GM20000 (cell line): ENCODE measurements around the gene RNU1-4.
"Not testable (repeated sequence)": the region's sequence is repeated elsewhere in the genome, so short reads cannot be mapped to it uniquely, and the experiment has no call there.

Source experiments
- DNase-seq: peaks from one replicate; pipeline ENCODE4 v3.0.0; 2012; ENCODE audit warnings: low spot score

Gene RNU1-4

GRCh38 chr1:16773205-16773596 lies 32.9 kb downstream of the RNU1-4 start:
- not testable (repeated sequence) for DNase-seq

- not testable (repeated sequence) for DNase-seq
These were observed 33.4 kb downstream of the RNU1-4 start for GRCh38 chr1:16773723-16774122.

GRCh38 chr1:16774773-16775172 lies 34.5 kb downstream of the RNU1-4 start:
- DNase-seq: not testable (repeated sequence)

GRCh38 chr1:16775290-16775689 lies 35.0 kb downstream of the RNU1-4 start:
- not testable (repeated sequence) for DNase-seq

- DNase-seq: not testable (repeated sequence)
These were observed 35.9 kb downstream of the RNU1-4 start for GRCh38 chr1:16776248-16776647.

- DNase-seq: not testable (repeated sequence)
These were observed 36.5 kb downstream of the RNU1-4 start for GRCh38 chr1:16776835-16777234.

- DNase-seq: not testable (repeated sequence)
These were observed 37.5 kb downstream of the RNU1-4 start for GRCh38 chr1:16777821-16778220.

- DNase-seq: not testable (repeated sequence)
These were observed 39.2 kb downstream of the RNU1-4 start for GRCh38 chr1:16779525-16779924.

- not testable (repeated sequence) for DNase-seq
These were observed 40.7 kb downstream of the RNU1-4 start for GRCh38 chr1:16781033-16781432.

- not testable (repeated sequence) for DNase-seq
These were observed 41.3 kb downstream of the RNU1-4 start for GRCh38 chr1:16781625-16782024.

GRCh38 chr1:16784955-16785354 lies 44.6 kb downstream of the RNU1-4 start:
- DNase-seq: not testable (repeated sequence)

- DNase-seq: not testable (repeated sequence)
These were observed 46.0 kb downstream of the RNU1-4 start for GRCh38 chr1:16786362-16786761.

- DNase-seq: not testable (repeated sequence)
These were observed 46.9 kb downstream of the RNU1-4 start for GRCh38 chr1:16787175-16787574.

- not testable (repeated sequence) for DNase-seq
These were observed 47.4 kb downstream of the RNU1-4 start for GRCh38 chr1:16787711-16788110.
